ENCODE measurements around the gene SLC4A4.

- TF ChIP-seq CTCF (conservative IDR thresholded peaks at IDR 0.05 in 1 of 2, IDR thresholded peaks at IDR 0.05 in 1 of 2; ENCODE audit: low read depth in 1 of 2, low read length in 2 of 2) (no peak), EZH2 (IDR thresholded peaks at IDR 0.05; ENCODE audit: low read length, missing control alignments) (no peak)
Observed at GRCh38 chr4:71402616-71403015, 63.8 kb downstream of the SLC4A4 start.

Data from fibroblast of lung (primary cell).